OCI-LY3 (cell line): ENCODE measurements around the gene CYTH3.

ENCODE experiments used
- H2AFZ ChIP-seq: fragments of 200-600, 300-600 bp; shearing (Covaris generic); 2 replicates; pipeline ENCODE4 v1.6.0; 2014; ENCODE audit warnings: antibody characterized with exemption, low read depth, low read length
- H3K27ac ChIP-seq: fragments of 200-600, 300-600 bp; sonication (generic); 2 replicates; pipeline ENCODE4 v1.5.1; 2014; ENCODE audit warnings: mild to moderate bottlenecking, low read length, moderate library complexity, mixed read lengths
- H3K27me3 ChIP-seq: fragments of 200-600, 300-600 bp; sonication (generic); 2 replicates; pipeline ENCODE4 v1.6.1; 2014; ENCODE audit warnings: low read depth, low read length, mixed read lengths
- H3K36me3 ChIP-seq: fragments of 200-600, 300-600 bp; sonication (generic); replicated peaks from 2 replicates; pipeline ENCODE3; 2014; ENCODE audit warnings: low read depth, low read length, mixed read lengths
- H3K4me1 ChIP-seq: fragments of 300-600, 200-600 bp; sonication (generic); 2 replicates; pipeline ENCODE4 v1.6.1; 2014; ENCODE audit warnings: low read length, mixed read lengths
- H3K4me2 ChIP-seq: fragments of 200-600, 300-600 bp; sonication (generic); 2 replicates; pipeline ENCODE4 v1.6.1; 2014; ENCODE audit warnings: low read length, mixed read lengths
- H3K4me3 ChIP-seq: fragments of 300-600, 200-600 bp; sonication (generic); 2 replicates; pipeline ENCODE4 v1.5.1; 2014; ENCODE audit warnings: antibody characterized with exemption, mild to moderate bottlenecking, low read length, moderate library complexity
- H3K79me2 ChIP-seq: fragments of 300-600, 200-600 bp; shearing (Covaris generic); 2 replicates; pipeline ENCODE4 v1.6.1; 2014; ENCODE audit warnings: mild to moderate bottlenecking, low read length, mixed read lengths
- H3K9ac ChIP-seq: fragments of 300-600, 200-600 bp; shearing (Covaris generic); 2 replicates; pipeline ENCODE4 v1.6.0; 2014; ENCODE audit warnings: mild to moderate bottlenecking, low read length, moderate library complexity
- H3K9me3 ChIP-seq: fragments of 200-600, 300-600 bp; shearing (Covaris generic); 2 replicates; pipeline ENCODE4 v1.6.1; 2014; ENCODE audit warnings: low read length, mixed read lengths; ENCODE audit not compliant: insufficient read depth
- H4K20me1 ChIP-seq: fragments of 200-600, 300-600 bp; sonication (generic); 2 replicates; pipeline ENCODE4 v1.6.1; 2016; ENCODE audit warnings: low read length, mixed read lengths; ENCODE audit not compliant: insufficient read depth
- CTCF ChIP-seq: fragments of 200-600, 300-600 bp; sonication (generic); IDR thresholded peaks from 2 replicates; pipeline ENCODE4 v1.5.1; 2014; ENCODE audit warnings: antibody characterized with exemption, low read length, low read depth
- EZH2phosphoT487 ChIP-seq: fragments of 200-600 bp; shearing (Covaris generic); IDR thresholded peaks from 2 replicates; pipeline ENCODE4 v1.6.1; 2018; ENCODE audit warnings: antibody characterized with exemption, mixed run types, low read depth

The CYTH3 gene

GRCh38 chr7:6235029-6235871 is 37.2 kb downstream of the CYTH3 start:
- Histone ChIP-seq H3K9ac (no peak overlapping the region), H3K79me2 (no peaks in the 10 kb centered on the region), H2AFZ (no peak overlapping the region), H3K4me2 (no peak overlapping the region), H3K36me3 (no peaks in the 10 kb centered on the region), H3K27me3 (0 out of 2 replicates have a peak, but pooled peaks cover 7% of the 10 kb centered on the region), H3K4me1 (no peaks in the 10 kb centered on the region), H3K9me3 (no peaks in the 10 kb centered on the region), H3K27ac (no peak overlapping the region), H4K20me1 (no peaks in the 10 kb centered on the region), H3K4me3 (no peak overlapping the region)
- no peak for TF ChIP-seq CTCF
- TF ChIP-seq EZH2phosphoT487 = no peak

- no peak overlapping the region for H3K4me2 ChIP-seq
- H3K27me3 ChIP-seq = 0 out of 2 replicates have a peak, but pooled peaks cover 9% of the 10 kb centered on the region
- H3K4me1 ChIP-seq = no peaks in the 10 kb centered on the region
- H4K20me1 ChIP-seq = no peaks in the 10 kb centered on the region
- H3K36me3 ChIP-seq = no peaks in the 10 kb centered on the region
- H3K4me3 ChIP-seq = no peak overlapping the region
- H3K79me2 ChIP-seq = no peaks in the 10 kb centered on the region
- no peaks in the 10 kb centered on the region for H3K9me3 ChIP-seq
- no peak overlapping the region for H3K27ac ChIP-seq
- no peak overlapping the region for H3K9ac ChIP-seq
- no peak overlapping the region for H2AFZ ChIP-seq
- TF ChIP-seq CTCF (no peak), EZH2phosphoT487 (no peak)
These were observed 38.0 kb downstream of the CYTH3 start for GRCh38 chr7:6234384-6234783.

- H3K9ac ChIP-seq = no peak overlapping the region
- H3K4me2 ChIP-seq = no peak overlapping the region
- H3K79me2 ChIP-seq = no peaks in the 10 kb centered on the region
- no peaks in the 10 kb centered on the region for H3K36me3 ChIP-seq
- H3K4me3 ChIP-seq = no peak overlapping the region
- no peak overlapping the region for H2AFZ ChIP-seq
- peaks cover 4% of the 10 kb centered on the region; the same call in 1 of the 2 replicates for H3K4me1 ChIP-seq
- no peak for TF ChIP-seq EZH2phosphoT487
- no peak for TF ChIP-seq CTCF
- H3K9me3 ChIP-seq = no peaks in the 10 kb centered on the region
- no peak overlapping the region for H3K27ac ChIP-seq
- peaks cover 14% of the 10 kb centered on the region; the same call in 1 of the 2 replicates for H3K27me3 ChIP-seq
- no peaks in the 10 kb centered on the region for H4K20me1 ChIP-seq
These were observed 39.9 kb downstream of the CYTH3 start for GRCh38 chr7:6232534-6232933.

- no peak for TF ChIP-seq EZH2phosphoT487
- no peak for TF ChIP-seq CTCF
- Histone ChIP-seq H3K9me3 (no peaks in the 10 kb centered on the region), H3K27ac (no peak overlapping the region), H3K4me3 (no peak overlapping the region), H3K27me3 (peaks cover 14% of the 10 kb centered on the region; the same call in 1 of the 2 replicates), H2AFZ (no peak overlapping the region), H3K4me1 (peaks cover 4% of the 10 kb centered on the region; the same call in 1 of the 2 replicates), H3K9ac (no peak overlapping the region), H3K36me3 (no peaks in the 10 kb centered on the region), H4K20me1 (no peaks in the 10 kb centered on the region), H3K4me2 (no peak overlapping the region), H3K79me2 (no peaks in the 10 kb centered on the region)
These were observed 40.3 kb downstream of the CYTH3 start for GRCh38 chr7:6232116-6232515.
